GM12878 (cell line): ENCODE results near the gene SDC1.
"Not testable (repeated sequence)": the region's sequence is repeated elsewhere in the genome, so short reads cannot be mapped to it uniquely, and the experiment has no call there.

Experiments
- CTCF ChIP-seq, 3 experiments: IDR thresholded peaks in 2 of 3; conservative IDR thresholded peaks in 1 of 3; 2 replicates each; pipeline ENCODE4 v1.5.1; 2011; ENCODE audit warnings: low read depth in 3 of 3, low read length in 3 of 3, mild to moderate bottlenecking in 3 of 3, control low read depth in 2 of 3, moderate library complexity in 2 of 3, inconsistent platforms in 1 of 3, mixed read lengths in 1 of 3; ENCODE audit not compliant: control insufficient read depth in 2 of 3, insufficient read depth in 1 of 3; ENCODE audit errors: extremely low read depth in 1 of 3
- DPF2 ChIP-seq: fragments of 450-650 bp; IDR thresholded peaks from 2 replicates; pipeline ENCODE4 v1.6.1; 2017; ENCODE audit warnings: mild to moderate bottlenecking
- EGR1 ChIP-seq, 2 experiments: IDR thresholded peaks; 1 replicate in 1 of 2; 2 replicates in 1 of 2; pipeline ENCODE4 v1.6.1; 2011 to 2012; ENCODE audit warnings: low read depth in 2 of 2, low read length in 2 of 2, borderline replicate concordance in 1 of 2, mild to moderate bottlenecking in 1 of 2, moderate library complexity in 1 of 2
- POLR2A ChIP-seq: IDR thresholded peaks from 2 replicates; pipeline ENCODE4 v1.6.1; 2011; ENCODE audit warnings: low read depth, mild to moderate bottlenecking, low read length
- RCOR1 ChIP-seq: conservative IDR thresholded peaks from 2 replicates; pipeline ENCODE4 v1.6.1; 2012; ENCODE audit warnings: low read depth, low read length, improper control_type of control experiment
- RELB ChIP-seq: fragments of 450-650 bp; IDR thresholded peaks from 2 replicates; pipeline ENCODE4 v1.6.1; 2017; ENCODE audit warnings: low read depth, mild to moderate bottlenecking, moderate library complexity

GRCh38 chr2:20240291-20240690 lies 15.4 kb upstream of the SDC1 start:
- TF ChIP-seq DPF2; RELB; POLR2A; EGR1 (IDR thresholded peaks at IDR 0.05; ENCODE audit: borderline replicate concordance in 1 of 2, low read depth in 2 of 2, low read length in 2 of 2); RCOR1; CTCF (IDR thresholded peaks at IDR 0.05 in 2 of 3, conservative IDR thresholded peaks at IDR 0.05 in 1 of 3; ENCODE audit: control insufficient read depth in 2 of 3, extremely low read depth in 1 of 3, insufficient read depth in 1 of 3, low read depth in 3 of 3, low read length in 3 of 3): not testable (repeated sequence)
